Endothelial cell of umbilical vein (primary cell): ENCODE results near the gene RNF125. TPM values are rescaled to one million over a fixed set of nuclear protein-coding genes. Genes with fewer than 3 reads are reported as not detected.

Experiments used
- BruUV-seq: library from RNA; stranded (reverse); fragments of 400-500 nt; replicated peaks from 2 replicates; lab custom pipeline; 2021; lab: Mats Ljungman, UMichigan
- CTCF ChIA-PET: fragments of 300-600, 350-600 bp; sonication (Branson Sonifier 250); formaldehyde crosslinking; loops from one replicate; lab custom pipeline; 2021; ENCODE audit warnings: antibody characterized with exemption, inconsistent platforms; lab: Charles Lee
- POLR2A ChIA-PET: fragments of 300-600, 350-600 bp; sonication (Branson Sonifier 250); formaldehyde crosslinking; loops from one replicate; lab custom pipeline; 2021; ENCODE audit warnings: antibody characterized with exemption, inconsistent platforms; lab: Charles Lee
- DNase-seq: peaks from one replicate; pipeline ENCODE4 v3.0.0-alpha.2; 2011; ENCODE audit warnings: low read depth, low spot score
- FAIRE-seq: peaks from 2 replicates; lab custom pipeline; 2011; peaks lifted over from hg19 to GRCh38; lab: Jason Lieb, UNC
- H2AFZ ChIP-seq: 2 replicates; pipeline ENCODE4 v1.6.0; 2012; ENCODE audit warnings: low read depth, low read length, control low read depth, inconsistent platforms
- H3K27ac ChIP-seq: 2 replicates; pipeline ENCODE4 v1.5.1; 2011; ENCODE audit warnings: low read depth, mild to moderate bottlenecking, control low read depth, low read length, moderate library complexity; ENCODE audit not compliant: insufficient read depth
- H3K27me3 ChIP-seq, 2 experiments: 2 replicates each; pipeline versions ENCODE4 v1.6.0 to v1.6.1; 2011; ENCODE audit warnings: low read length in 2 of 2, mixed read lengths in 1 of 2; ENCODE audit not compliant: control insufficient read depth in 2 of 2, insufficient read depth in 2 of 2
- H3K36me3 ChIP-seq, 2 experiments: 2 replicates in 1 of 2; 3 replicates in 1 of 2; pipeline ENCODE4 v1.5.1; 2011; ENCODE audit warnings: low read length in 2 of 2, mild to moderate bottlenecking in 1 of 2, moderate library complexity in 1 of 2; ENCODE audit not compliant: control insufficient read depth in 2 of 2, insufficient read depth in 2 of 2; ENCODE audit errors: extremely low read depth in 1 of 2
- H3K4me1 ChIP-seq: 3 replicates; pipeline ENCODE4 v1.5.1; 2011; ENCODE audit warnings: mild to moderate bottlenecking, low read length; ENCODE audit not compliant: control insufficient read depth, insufficient read depth; ENCODE audit errors: extremely low read depth
- H3K4me2 ChIP-seq: 2 replicates; pipeline ENCODE4 v1.6.1; 2011; ENCODE audit warnings: low read length, control low read depth, mixed read lengths; ENCODE audit not compliant: insufficient read depth
- H3K4me3 ChIP-seq, 3 experiments: fragments of 200-600 bp in 1 of 3; sonication (generic), shearing (Covaris generic) in 1 of 3; replicated peaks in 1 of 3; 2 replicates each; pipeline ENCODE4 v1.5.1; 2011 to 2016; ENCODE audit warnings: control low read depth in 3 of 3, low read length in 3 of 3, mild to moderate bottlenecking in 2 of 3, inconsistent platforms in 1 of 3, low read depth in 1 of 3, moderate library complexity in 1 of 3; ENCODE audit not compliant: insufficient read depth in 1 of 3
- H3K79me2 ChIP-seq: 2 replicates; pipeline ENCODE4 v1.6.0; 2012; ENCODE audit warnings: low read length, inconsistent platforms; ENCODE audit not compliant: control insufficient read depth, insufficient read depth
- H3K9ac ChIP-seq: replicated peaks from 2 replicates; pipeline ENCODE3; 2011; ENCODE audit warnings: low read length, control low read depth; ENCODE audit not compliant: insufficient read depth; ENCODE audit errors: extremely low read depth
- H3K9me1 ChIP-seq: replicated peaks from 3 replicates; pipeline ENCODE4 v1.6.0; 2011; ENCODE audit warnings: mild to moderate bottlenecking, low read length; ENCODE audit not compliant: control insufficient read depth, insufficient read depth; ENCODE audit errors: extremely low read depth
- H3K9me3 ChIP-seq: replicated peaks from 2 replicates; pipeline ENCODE4 v1.5.1; 2012; ENCODE audit warnings: low read length, inconsistent platforms; ENCODE audit not compliant: control insufficient read depth, insufficient read depth
- H4K20me1 ChIP-seq: replicated peaks from 2 replicates; pipeline ENCODE3; 2011; ENCODE audit warnings: mild to moderate bottlenecking, low read length; ENCODE audit not compliant: control insufficient read depth, insufficient read depth; ENCODE audit errors: extremely low read depth
- CTCF ChIP-seq, 2 donors: IDR thresholded peaks; 1 replicate in 1 of 2; 2 replicates in 1 of 2; pipeline ENCODE4 v1.5.1; 2011; ENCODE audit warnings: low read length in 2 of 2, mild to moderate bottlenecking in 2 of 2, moderate library complexity in 2 of 2, control low read depth in 1 of 2, inconsistent platforms in 1 of 2, low read depth in 1 of 2; ENCODE audit not compliant: insufficient read depth in 1 of 2; ENCODE audit errors: extremely low read depth in 1 of 2
- EZH2 ChIP-seq: IDR thresholded peaks from 2 replicates; pipeline ENCODE4 v1.6.1; 2012; ENCODE audit warnings: borderline replicate concordance, low read depth, mild to moderate bottlenecking, moderate library complexity, low read length, inconsistent platforms; ENCODE audit not compliant: severe bottlenecking
- FOS ChIP-seq: IDR thresholded peaks from 2 replicates; pipeline ENCODE4 v1.6.1; 2011; ENCODE audit warnings: mild to moderate bottlenecking, low read length, moderate library complexity, borderline replicate concordance; ENCODE audit not compliant: insufficient read depth
- GATA2 ChIP-seq: IDR thresholded peaks from 2 replicates; pipeline ENCODE4 v1.7.0; 2011; ENCODE audit warnings: low read depth, mild to moderate bottlenecking, moderate library complexity, mixed read lengths, low read length; ENCODE audit not compliant: insufficient read length, insufficient read depth
- JUN ChIP-seq: IDR thresholded peaks from 2 replicates; pipeline ENCODE4 v1.6.1; 2011; ENCODE audit warnings: borderline replicate concordance, low read depth; ENCODE audit not compliant: insufficient read length, insufficient read depth
- MYC ChIP-seq: IDR thresholded peaks from one replicate; pipeline ENCODE4 v1.6.1; 2011; ENCODE audit warnings: mild to moderate bottlenecking, low read depth, low read length
- POLR2A ChIP-seq: IDR thresholded peaks from 2 replicates; pipeline ENCODE4 v1.6.1; 2012; ENCODE audit warnings: low read depth, mild to moderate bottlenecking, control low read depth, low read length
- POLR2AphosphoS5 ChIP-seq: IDR thresholded peaks from 2 replicates; pipeline ENCODE4 v1.6.1; 2012; ENCODE audit warnings: low read depth, mild to moderate bottlenecking, control low read depth, low read length, moderate library complexity; ENCODE audit not compliant: insufficient read depth
- dilution Hi-C: fragments of 300-500 bp; cut with MboI; formaldehyde crosslinking; loops from one replicate; pipeline ENCODE4 v1.15.0; 2019; ENCODE audit warnings: low sequenced_read_pairs; ENCODE audit not compliant: extremely low pct_ligation_motif_present
- intact Hi-C: fragments of 100-400 bp; cut with micrococcal nuclease; formaldehyde crosslinking; loops from one replicate; pipeline ENCODE4 v1.10.0; 2022
- polyA plus RNA-seq, 4 experiments: library from polyadenylated mRNA; depleted of rRNA in 3 of 4; stranded (reverse) in 3 of 4; unstranded in 1 of 4; fragments of >200 nt; gene quantifications; 2 replicates each; pipeline versions ENCODE4 v1.2.1 to v1.2.3, GENCODE V29; 2011 to 2012; ENCODE audit warnings: missing spikeins in 1 of 4
- total RNA-seq: library from RNA; stranded (reverse); gene quantifications from 2 replicates; pipeline ENCODE4 v1.2.3, GENCODE V29; 2021
- TF ChIP-seq, protein P1 (sequence below): IDR thresholded peaks from 2 replicates; pipeline ENCODE4 v1.6.1; 2011; ENCODE audit not compliant: insufficient read depth, insufficient read length

Gene RNF125
- total and polyA plus RNA-seq, 2 donors (not counting 3 experiments of a cell fraction or from before 2014, with no cell fraction given), result 0.73 to 1.3 TPM

DNA sequence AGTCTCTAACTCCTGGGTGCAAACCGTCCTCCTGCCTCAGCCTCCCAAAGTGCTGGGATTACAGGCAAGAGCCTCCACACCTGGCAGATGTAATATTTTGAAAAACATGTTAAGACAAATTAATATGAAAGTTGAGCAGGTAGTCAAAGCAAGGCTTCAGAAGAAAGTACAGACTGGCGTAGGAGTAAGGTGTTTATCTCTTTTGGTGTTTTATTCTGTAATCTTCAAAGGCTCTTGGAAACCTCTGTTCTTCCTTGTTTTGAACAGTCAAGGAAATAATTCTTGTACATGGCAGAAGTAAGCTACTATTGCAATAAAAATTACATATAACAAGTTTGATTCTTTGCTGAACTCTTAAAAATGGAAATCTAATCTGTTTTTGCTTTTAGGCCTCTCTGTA lies 78.3 kb downstream of the RNF125 start:
- no peak overlapping the region for H2AFZ ChIP-seq
- no peaks in the 10 kb centered on the region for H3K36me3 ChIP-seq
- no peak overlapping the region for H3K27ac ChIP-seq
- dilution Hi-C loops, result no loop called here
- H3K9ac ChIP-seq, result no peak overlapping the region
- POLR2A ChIA-PET, result no interaction called here
- peaks cover 5% of the 10 kb centered on the region for H4K20me1 ChIP-seq
- FAIRE-seq (no peak), DNase-seq (no peak)
- H3K4me2 ChIP-seq, result no peak overlapping the region
- no peak overlapping the region for H3K4me3 ChIP-seq
- no peaks in the 10 kb centered on the region for H3K27me3 ChIP-seq
- TF ChIP-seq FOS (no peak), GATA2 (no peak), JUN (no peak), CTCF (IDR thresholded peaks at IDR 0.05; ENCODE audit: extremely low read depth in 1 of 2, insufficient read depth in 1 of 2, low read depth in 1 of 2, low read length in 2 of 2) (no peak)
- TF ChIP-seq, protein P1, sequence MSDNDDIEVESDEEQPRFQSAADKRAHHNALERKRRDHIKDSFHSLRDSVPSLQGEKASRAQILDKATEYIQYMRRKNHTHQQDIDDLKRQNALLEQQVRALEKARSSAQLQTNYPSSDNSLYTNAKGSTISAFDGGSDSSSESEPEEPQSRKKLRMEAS, result no peak
- CTCF ChIA-PET, result no interaction called here
- no TSS peak for BruUV-seq
- peaks cover 8% of the 10 kb centered on the region for H3K4me1 ChIP-seq
- intact Hi-C loops, result no loop called here
- peaks cover 89% of the 10 kb centered on the region for H3K79me2 ChIP-seq
- H3K9me1 ChIP-seq, result no peaks in the 10 kb centered on the region
- H3K9me3 ChIP-seq, result no peaks in the 10 kb centered on the region

DNA sequence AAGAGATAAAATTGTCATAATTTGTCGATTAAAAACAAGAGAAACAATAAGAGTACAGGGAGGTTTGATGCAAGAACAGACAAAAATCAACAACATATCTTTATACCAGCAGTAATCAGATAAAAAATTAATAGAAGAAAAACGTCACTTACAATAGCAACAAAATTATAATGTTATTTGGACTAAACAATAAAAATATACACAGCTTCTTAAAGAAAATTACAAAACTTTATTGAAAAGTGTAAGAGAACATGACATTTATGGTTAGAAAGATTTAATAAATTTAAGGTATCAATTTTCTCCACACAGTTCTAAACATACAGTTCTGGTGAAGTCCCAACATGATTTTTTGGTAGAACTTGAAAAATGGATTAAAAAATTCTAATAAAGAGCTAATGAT lies 85.9 kb downstream of the RNF125 start:
- Histone ChIP-seq H3K9ac (no peak overlapping the region), H4K20me1 (peaks cover 2% of the 10 kb centered on the region), H3K4me3 (no peak overlapping the region), H3K4me2 (no peak overlapping the region), H3K4me1 (no peaks in the 10 kb centered on the region), H3K9me1 (no peaks in the 10 kb centered on the region), H3K36me3 (no peaks in the 10 kb centered on the region), H3K9me3 (no peaks in the 10 kb centered on the region), H3K27me3 (no peaks in the 10 kb centered on the region), H3K27ac (no peak overlapping the region), H3K79me2 (peaks cover 79% of the 10 kb centered on the region), H2AFZ (no peak overlapping the region)
- no peak for FAIRE-seq
- intact Hi-C loops, result no loop called here
- POLR2A ChIA-PET, result no interaction called here
- CTCF ChIA-PET, result no interaction called here
- no peak for DNase-seq
- TF ChIP-seq POLR2AphosphoS5 (no peak), FOS (no peak), POLR2A (no peak), MYC (no peak), CTCF (IDR thresholded peaks at IDR 0.05; ENCODE audit: extremely low read depth in 1 of 2, insufficient read depth in 1 of 2, low read depth in 1 of 2, low read length in 2 of 2) (no peak), JUN (no peak), EZH2 (no peak), GATA2 (no peak)
- TF ChIP-seq, protein P1, result no peak
- dilution Hi-C loops, result no loop called here
- no TSS peak for BruUV-seq
